ENCODE results near the gene MINDY2.
"Not testable (repeated sequence)": the region's sequence is repeated elsewhere in the genome, so short reads cannot be mapped to it uniquely, and the experiment has no call there.

DNA sequence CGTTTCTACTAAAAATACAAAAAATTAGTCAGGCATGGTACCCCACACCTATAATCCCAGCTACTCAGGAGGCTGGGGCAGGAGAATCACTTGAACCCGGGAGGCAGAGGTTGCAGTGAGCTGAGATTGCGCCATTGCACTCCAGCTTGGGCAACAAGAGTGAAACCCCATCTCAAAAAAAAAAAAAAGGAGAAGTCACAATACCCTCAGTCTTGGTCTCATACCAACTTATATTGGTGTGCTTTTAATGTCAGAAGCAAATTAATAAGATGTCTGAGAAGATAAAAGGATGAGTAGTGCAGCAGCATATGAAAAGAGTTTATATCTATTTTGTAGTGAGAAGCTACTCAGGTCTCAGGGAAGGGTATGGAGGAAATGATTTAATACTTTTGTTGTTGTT, 112.8 kb downstream of the MINDY2 start:
- TF ChIP-seq, protein P1, sequence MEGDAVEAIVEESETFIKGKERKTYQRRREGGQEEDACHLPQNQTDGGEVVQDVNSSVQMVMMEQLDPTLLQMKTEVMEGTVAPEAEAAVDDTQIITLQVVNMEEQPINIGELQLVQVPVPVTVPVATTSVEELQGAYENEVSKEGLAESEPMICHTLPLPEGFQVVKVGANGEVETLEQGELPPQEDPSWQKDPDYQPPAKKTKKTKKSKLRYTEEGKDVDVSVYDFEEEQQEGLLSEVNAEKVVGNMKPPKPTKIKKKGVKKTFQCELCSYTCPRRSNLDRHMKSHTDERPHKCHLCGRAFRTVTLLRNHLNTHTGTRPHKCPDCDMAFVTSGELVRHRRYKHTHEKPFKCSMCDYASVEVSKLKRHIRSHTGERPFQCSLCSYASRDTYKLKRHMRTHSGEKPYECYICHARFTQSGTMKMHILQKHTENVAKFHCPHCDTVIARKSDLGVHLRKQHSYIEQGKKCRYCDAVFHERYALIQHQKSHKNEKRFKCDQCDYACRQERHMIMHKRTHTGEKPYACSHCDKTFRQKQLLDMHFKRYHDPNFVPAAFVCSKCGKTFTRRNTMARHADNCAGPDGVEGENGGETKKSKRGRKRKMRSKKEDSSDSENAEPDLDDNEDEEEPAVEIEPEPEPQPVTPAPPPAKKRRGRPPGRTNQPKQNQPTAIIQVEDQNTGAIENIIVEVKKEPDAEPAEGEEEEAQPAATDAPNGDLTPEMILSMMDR (IDR thresholded peaks at IDR 0.05; ENCODE audit: low read depth, low read length), result not testable (repeated sequence)
- TF ChIP-seq EZH2phosphoT487 (IDR thresholded peaks at IDR 0.05; ENCODE audit: low read depth), result not testable (repeated sequence)

Measured in OCI-LY3 (cell line).